ENCODE data around the gene BBIP1.

DNA sequence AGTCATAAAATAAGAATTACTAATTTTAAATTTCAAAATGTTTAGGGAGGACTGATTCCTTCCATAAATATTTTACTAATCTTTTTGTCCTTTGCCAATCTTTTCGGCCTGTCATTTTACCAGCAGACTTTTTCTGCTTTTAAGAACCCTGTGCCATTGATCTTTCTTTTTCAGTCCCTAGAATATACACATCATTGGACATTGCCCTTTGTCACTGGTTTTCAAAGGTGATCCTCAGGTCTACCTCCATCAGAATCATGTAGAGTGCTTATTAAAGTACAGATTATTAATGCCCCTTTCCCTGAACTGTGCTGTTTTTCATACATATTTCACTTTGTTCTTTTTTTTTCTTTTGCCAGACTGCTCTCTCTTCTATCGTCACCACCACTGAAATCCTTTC lies 44.2 kb upstream of the BBIP1 start:
- no peak for TF ChIP-seq POLR2A (IDR thresholded peaks at IDR 0.05)
- TF ChIP-seq, protein P1, sequence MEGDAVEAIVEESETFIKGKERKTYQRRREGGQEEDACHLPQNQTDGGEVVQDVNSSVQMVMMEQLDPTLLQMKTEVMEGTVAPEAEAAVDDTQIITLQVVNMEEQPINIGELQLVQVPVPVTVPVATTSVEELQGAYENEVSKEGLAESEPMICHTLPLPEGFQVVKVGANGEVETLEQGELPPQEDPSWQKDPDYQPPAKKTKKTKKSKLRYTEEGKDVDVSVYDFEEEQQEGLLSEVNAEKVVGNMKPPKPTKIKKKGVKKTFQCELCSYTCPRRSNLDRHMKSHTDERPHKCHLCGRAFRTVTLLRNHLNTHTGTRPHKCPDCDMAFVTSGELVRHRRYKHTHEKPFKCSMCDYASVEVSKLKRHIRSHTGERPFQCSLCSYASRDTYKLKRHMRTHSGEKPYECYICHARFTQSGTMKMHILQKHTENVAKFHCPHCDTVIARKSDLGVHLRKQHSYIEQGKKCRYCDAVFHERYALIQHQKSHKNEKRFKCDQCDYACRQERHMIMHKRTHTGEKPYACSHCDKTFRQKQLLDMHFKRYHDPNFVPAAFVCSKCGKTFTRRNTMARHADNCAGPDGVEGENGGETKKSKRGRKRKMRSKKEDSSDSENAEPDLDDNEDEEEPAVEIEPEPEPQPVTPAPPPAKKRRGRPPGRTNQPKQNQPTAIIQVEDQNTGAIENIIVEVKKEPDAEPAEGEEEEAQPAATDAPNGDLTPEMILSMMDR (IDR thresholded peaks at IDR 0.05) = no peak

All from heart left ventricle (tissue), 13 donors.